Right lobe of liver (tissue), 4 donors: ENCODE data around the gene CDC42EP3.

Experiments
- CTCF ChIP-seq, 4 donors: fragments of 200-600 bp in 3 of 4; fragments of 450-650 bp in 1 of 4; IDR thresholded peaks; one replicate each; pipeline versions ENCODE4 v1.5.1 to v1.8.0; 2016 to 2022; ENCODE audit warnings: antibody characterized with exemption in 4 of 4, mild to moderate bottlenecking in 2 of 4
- POLR2A ChIP-seq: fragments of 450-650 bp; IDR thresholded peaks from one replicate; pipeline ENCODE4 v1.6.1; 2017; ENCODE audit warnings: antibody characterized with exemption, mild to moderate bottlenecking
- donor health status: DM: no; HTN: no; CAD: no.
- donor health status: DM: no; HTN: no; CAD: no.
- donor health status: DM: no; HTN: yes; CAD: no.

- TF ChIP-seq POLR2A: no peak
- TF ChIP-seq CTCF (IDR thresholded peaks at IDR 0.05): no peak
These were observed 53.1 kb downstream of the CDC42EP3 start for GRCh38 chr2:37618326-37618725.
